ENCODE results near the gene PCSK1N.
"Not testable (repeated sequence)": the region's sequence is repeated elsewhere in the genome, so short reads cannot be mapped to it uniquely, and the experiment has no call there.

The PCSK1N gene

GRCh38 chrX:48823053-48823452 is 12.4 kb downstream of the PCSK1N start:
- no peak for TF ChIP-seq CTCF (IDR thresholded peaks at IDR 0.05; ENCODE audit: low read depth, low read length)
- no peak overlapping the region for H3K4me3 ChIP-seq (replicated peaks in 1 of 2; ENCODE audit: low read depth in 2 of 2, low read length in 2 of 2)
- DNase-seq (ENCODE audit: low read depth in 2 of 2) = no peak

GRCh38 chrX:48819394-48819793 is 16.0 kb downstream of the PCSK1N start:
- DNase-seq (ENCODE audit: low read depth in 2 of 2); H3K4me3 ChIP-seq (replicated peaks in 1 of 2; ENCODE audit: low read depth in 2 of 2, low read length in 2 of 2): not testable (repeated sequence)

- H3K4me3 ChIP-seq (replicated peaks in 1 of 2; ENCODE audit: low read depth in 2 of 2, low read length in 2 of 2) = no peak overlapping the region
- no peak for TF ChIP-seq CTCF (IDR thresholded peaks at IDR 0.05; ENCODE audit: low read depth, low read length)
- DNase-seq (ENCODE audit: low read depth in 2 of 2) = no peak
Measured at GRCh38 chrX:48818866-48819265, 16.5 kb downstream of the PCSK1N start.

GRCh38 chrX:48818098-48818497 is 17.3 kb downstream of the PCSK1N start:
- DNase-seq (ENCODE audit: low read depth in 2 of 2) = no peak
- TF ChIP-seq CTCF (IDR thresholded peaks at IDR 0.05; ENCODE audit: low read depth, low read length) = no peak
- no peak overlapping the region for H3K4me3 ChIP-seq (replicated peaks in 1 of 2; ENCODE audit: low read depth in 2 of 2, low read length in 2 of 2)

- DNase-seq (ENCODE audit: low read depth in 2 of 2) = no peak
- TF ChIP-seq CTCF (IDR thresholded peaks at IDR 0.05; ENCODE audit: low read depth, low read length) = no peak
- no peak overlapping the region for H3K4me3 ChIP-seq (replicated peaks in 1 of 2; ENCODE audit: low read depth in 2 of 2, low read length in 2 of 2)
Measured at GRCh38 chrX:48816014-48816810, 19.2 kb downstream of the PCSK1N start.

GRCh38 chrX:48815266-48815665 is 20.1 kb downstream of the PCSK1N start:
- H3K4me3 ChIP-seq (replicated peaks in 1 of 2; ENCODE audit: low read depth in 2 of 2, low read length in 2 of 2) = no peak overlapping the region
- no peak for DNase-seq (ENCODE audit: low read depth in 2 of 2)
- TF ChIP-seq CTCF (IDR thresholded peaks at IDR 0.05; ENCODE audit: low read depth, low read length) = no peak

- no peak for TF ChIP-seq CTCF (IDR thresholded peaks at IDR 0.05; ENCODE audit: low read depth, low read length)
- H3K4me3 ChIP-seq (replicated peaks in 1 of 2; ENCODE audit: low read depth in 2 of 2, low read length in 2 of 2) = no peak overlapping the region
- no peak for DNase-seq (ENCODE audit: low read depth in 2 of 2)
Measured at GRCh38 chrX:48814722-48815121, 20.7 kb downstream of the PCSK1N start.

Measured in cardiac fibroblast (primary cell).